IMR-90 (cell line): ENCODE measurements around the gene LYVE1. TPM values are rescaled to one million over a fixed set of nuclear protein-coding genes. Genes with fewer than 3 reads are reported as not detected.

Source experiments
- ATAC-seq: fragments of 200-7000 bp; cut with Tn5 transposase; 2 replicates; pipeline ENCODE4 v1.9.1; 2020; ENCODE audit warnings: low read depth, mild to moderate bottlenecking, moderate library complexity
- BruUV-seq: library from RNA; stranded (reverse); fragments of 400-500 nt; replicated peaks from 2 replicates; lab custom pipeline; 2021; lab: Mats Ljungman, UMichigan
- CTCF ChIA-PET: fragments of 300-600 bp; formaldehyde crosslinking; extraction: SDS; loops from one replicate; lab custom pipeline; 2021; ENCODE audit warnings: antibody characterized with exemption; lab: Yijun Ruan, JAX
- POLR2A ChIA-PET: fragments of 300-600 bp; sonication (Branson Sonifier 250); formaldehyde crosslinking; loops from one replicate; lab custom pipeline; 2022; ENCODE audit warnings: antibody characterized with exemption; ENCODE audit not compliant: unreplicated experiment; lab: Charles Lee
- DNase-seq: peaks from one replicate; pipeline ENCODE4 v3.0.0; 2013
- H2AFZ ChIP-seq: replicated peaks from 2 replicates; pipeline ENCODE3; 2013; ENCODE audit warnings: low read length, mild to moderate bottlenecking; ENCODE audit not compliant: poor library complexity
- H2AK5ac ChIP-seq: 2 replicates; pipeline ENCODE4 v1.6.1; 2013; ENCODE audit warnings: low read depth, low read length, inconsistent platforms
- H2AK9ac ChIP-seq: replicated peaks from 2 replicates; pipeline ENCODE3; 2013; ENCODE audit warnings: mild to moderate bottlenecking, low read depth, low read length, moderate library complexity; ENCODE audit not compliant: poor library complexity
- H2BK120ac ChIP-seq: 2 replicates; pipeline ENCODE4 v1.6.1; 2013; ENCODE audit warnings: low read depth, low read length, inconsistent platforms
- H2BK15ac ChIP-seq: 3 replicates; pipeline ENCODE4 v1.6.1; 2013; ENCODE audit warnings: low read depth, low read length, inconsistent platforms
- H2BK20ac ChIP-seq: 2 replicates; pipeline ENCODE4 v1.6.1; 2013; ENCODE audit warnings: low read depth, mild to moderate bottlenecking, inconsistent platforms, low read length, moderate library complexity
- H2BK5ac ChIP-seq: 2 replicates; pipeline ENCODE4 v1.6.1; 2013; ENCODE audit warnings: mild to moderate bottlenecking, low read depth, low read length, inconsistent platforms; ENCODE audit not compliant: poor library complexity, severe bottlenecking
- H3K14ac ChIP-seq: replicated peaks from 2 replicates; pipeline ENCODE4 v1.6.1; 2013; ENCODE audit warnings: low read depth, low read length, inconsistent platforms
- H3K18ac ChIP-seq: 2 replicates; pipeline ENCODE4 v1.6.1; 2013; ENCODE audit warnings: low read depth, low read length, control low read depth
- H3K23ac ChIP-seq: 2 replicates; pipeline ENCODE4 v1.6.1; 2013; ENCODE audit warnings: low read depth, low read length, inconsistent platforms
- H3K27ac ChIP-seq: 2 replicates; pipeline ENCODE4 v1.5.1; 2013; ENCODE audit warnings: mild to moderate bottlenecking, control low read depth, low read length; ENCODE audit not compliant: insufficient read depth
- H3K27me3 ChIP-seq: 2 replicates; pipeline ENCODE4 v1.6.1; 2013; ENCODE audit warnings: low read length; ENCODE audit not compliant: control insufficient read depth, insufficient read depth
- H3K36me3 ChIP-seq: 2 replicates; pipeline ENCODE4 v1.6.1; 2013; ENCODE audit warnings: low read length, mixed read lengths; ENCODE audit not compliant: control insufficient read depth, insufficient read depth
- H3K4ac ChIP-seq: 2 replicates; pipeline ENCODE4 v1.6.1; 2013; ENCODE audit warnings: low read depth, low read length, inconsistent platforms
- H3K4me1 ChIP-seq: 2 replicates; pipeline ENCODE4 v1.6.1; 2013; ENCODE audit warnings: low read length, mixed read lengths; ENCODE audit not compliant: control insufficient read depth, insufficient read depth
- H3K4me2 ChIP-seq: 2 replicates; pipeline ENCODE4 v1.6.1; 2013; ENCODE audit warnings: low read depth, mild to moderate bottlenecking, control low read depth, low read length, moderate library complexity
- H3K4me3 ChIP-seq: 2 replicates; pipeline ENCODE4 v1.5.1; 2013; ENCODE audit warnings: low read depth, mild to moderate bottlenecking, control low read depth, low read length, moderate library complexity; ENCODE audit not compliant: insufficient read depth
- H3K56ac ChIP-seq: 2 replicates; pipeline ENCODE4 v1.6.1; 2013; ENCODE audit warnings: low read length, inconsistent platforms; ENCODE audit not compliant: insufficient read depth; ENCODE audit errors: extremely low read depth
- H3K79me1 ChIP-seq, 2 experiments: 2 replicates each; pipeline ENCODE4 v1.6.1; 2013; ENCODE audit warnings: low read length in 2 of 2, inconsistent platforms in 1 of 2, low read depth in 1 of 2
- H3K9ac ChIP-seq: 2 replicates; pipeline ENCODE4 v1.6.1; 2013; ENCODE audit warnings: low read depth, low read length, control low read depth
- H3K9me1 ChIP-seq: 2 replicates; pipeline ENCODE4 v1.6.1; 2013; ENCODE audit warnings: low read length, inconsistent platforms; ENCODE audit not compliant: insufficient read depth
- H3K9me3 ChIP-seq: 2 replicates; pipeline ENCODE4 v1.6.1; 2013; ENCODE audit warnings: low read length; ENCODE audit not compliant: control insufficient read depth, insufficient read depth
- H4K20me1 ChIP-seq: 2 replicates; pipeline ENCODE4 v1.6.1; 2013; ENCODE audit warnings: low read length, inconsistent platforms; ENCODE audit not compliant: insufficient read depth
- H4K5ac ChIP-seq: 2 replicates; pipeline ENCODE4 v1.6.1; 2013; ENCODE audit warnings: mild to moderate bottlenecking, low read depth, low read length, control low read depth
- H4K8ac ChIP-seq, 2 experiments: 2 replicates each; pipeline ENCODE4 v1.6.1; 2013; ENCODE audit warnings: low read depth in 2 of 2, low read length in 2 of 2, control low read depth in 1 of 2, inconsistent platforms in 1 of 2
- H4K91ac ChIP-seq: 2 replicates; pipeline ENCODE4 v1.6.1; 2013; ENCODE audit warnings: low read depth, low read length, inconsistent platforms; ENCODE audit not compliant: insufficient read depth
- CEBPB ChIP-seq: IDR thresholded peaks from 2 replicates; pipeline ENCODE4 v1.6.1; 2012; ENCODE audit warnings: low read depth, low read length, improper control_type of control experiment
- CHD1 ChIP-seq: IDR thresholded peaks from 2 replicates; pipeline ENCODE4 v1.6.1; 2012; ENCODE audit warnings: low read depth, low read length, improper control_type of control experiment
- FOS ChIP-seq: fragments of 150-350 bp; IDR thresholded peaks from 2 replicates; pipeline ENCODE4 v1.6.1; 2016; ENCODE audit warnings: low read depth, low read length
- MAZ ChIP-seq: IDR thresholded peaks from 2 replicates; pipeline ENCODE4 v1.6.1; 2012; ENCODE audit warnings: low read depth, mild to moderate bottlenecking, low read length, improper control_type of control experiment, moderate library complexity, borderline replicate concordance
- MXI1 ChIP-seq: IDR thresholded peaks from 2 replicates; pipeline ENCODE4 v1.6.1; 2012; ENCODE audit warnings: low read depth, mild to moderate bottlenecking, low read length, moderate library complexity, borderline replicate concordance
- NFE2L2 ChIP-seq: fragments of 150-350 bp; IDR thresholded peaks from 2 replicates; pipeline ENCODE4 v1.6.1; 2016; ENCODE audit warnings: low read depth, mild to moderate bottlenecking, low read length
- POLR2A ChIP-seq: IDR thresholded peaks from 2 replicates; pipeline ENCODE4 v1.6.1; 2012; ENCODE audit warnings: mild to moderate bottlenecking, low read depth, low read length
- RCOR1 ChIP-seq: IDR thresholded peaks from 2 replicates; pipeline ENCODE4 v1.6.1; 2012; ENCODE audit warnings: mild to moderate bottlenecking, low read length, improper control_type of control experiment; ENCODE audit not compliant: insufficient replicate concordance
- SMC3 ChIP-seq: fragments of 150-350 bp; IDR thresholded peaks from 2 replicates; pipeline ENCODE4 v1.6.1; 2016; ENCODE audit warnings: low read depth, mild to moderate bottlenecking, antibody characterized with exemption, low read length, moderate library complexity
- USF2 ChIP-seq: fragments of 150-350 bp; IDR thresholded peaks from 2 replicates; pipeline ENCODE4 v1.6.1; 2017; ENCODE audit warnings: mild to moderate bottlenecking, antibody characterized with exemption, low read length, low read depth
- dilution Hi-C: fragments of 300-500 bp; cut with HindIII; formaldehyde crosslinking; loops from one replicate; pipeline ENCODE4 v1.14.3; 2018; ENCODE audit warnings: low sequenced_read_pairs; ENCODE audit not compliant: unreplicated experiment
- in situ Hi-C: fragments of 300-500 bp; cut with MboI; formaldehyde crosslinking; loops from 3 replicates; pipeline ENCODE4 v1.14.3; 2019; ENCODE audit warnings: low sequenced_read_pairs, inconsistent platforms, mixed read lengths
- intact Hi-C: fragments of 100-400 bp; cut with micrococcal nuclease; formaldehyde crosslinking; loops from 2 replicates; pipeline ENCODE4 v1.10.0; 2022
- polyA plus RNA-seq, 3 experiments: library from polyadenylated mRNA; depleted of rRNA; stranded (reverse); fragments of >200 nt; gene quantifications; 2 replicates each; pipeline ENCODE4 v1.2.3, GENCODE V29; 2012; ENCODE audit warnings: low replicate concordance in 1 of 3
- total RNA-seq: library from RNA; depleted of rRNA; stranded (reverse); fragments of >200 nt; gene quantifications from 2 replicates; pipeline ENCODE4 v1.2.3, GENCODE V29; 2012

The LYVE1 gene
- total and polyA plus RNA-seq, 2 of the 4 experiments (the other 2 are of a cell fraction), result not detected

GRCh38 chr11:10518123-10518522 lies 50.3 kb downstream of the LYVE1 start:
- H3K27me3 ChIP-seq, result no peaks in the 10 kb centered on the region

More at GRCh38 chr11:10518123-10518522, 50.3 kb downstream of the LYVE1 start:
- H3K56ac ChIP-seq, result no peak overlapping the region
- no peak overlapping the region for H2AK9ac ChIP-seq
- dilution Hi-C loops (loop anchor here (25.0 kb wide), 1 partner anchor 219 kb away; no protein-coding TSS in a partner anchor), intact Hi-C loops (no loop called here), in situ Hi-C loops (no loop called here)
- DNase-seq (peak; percentile 25), ATAC-seq (peak; percentile 35; the same call in 1 of the 2 replicates)
- H2BK15ac ChIP-seq, result no peak overlapping the region
- no peak overlapping the region for H3K9ac ChIP-seq
- H3K4me1 ChIP-seq, result peaks cover 8% of the 10 kb centered on the region
- peaks cover 12% of the 10 kb centered on the region for H3K36me3 ChIP-seq
- H3K4me2 ChIP-seq, result no peak overlapping the region
- H3K4ac ChIP-seq, result no peak overlapping the region
- BruUV-seq, result no TSS peak
- no peak overlapping the region for H2BK120ac ChIP-seq
- H3K18ac ChIP-seq, result no peak overlapping the region
- H3K9me3 ChIP-seq, result no peaks in the 10 kb centered on the region
- TF ChIP-seq CEBPB (no peak), SMC3 (no peak), MAZ (no peak), RCOR1 (no peak), USF2 (no peak), FOS (no peak), MXI1 (no peak), CHD1 (no peak), NFE2L2 (no peak), POLR2A (no peak)
- H4K8ac ChIP-seq, result no peak overlapping the region
- H2AFZ ChIP-seq, result no peak overlapping the region
- H3K14ac ChIP-seq, result no peak overlapping the region
- H2BK5ac ChIP-seq, result no peak overlapping the region
- CTCF ChIA-PET, result interaction anchor here (1.0 kb wide), 1 partner anchor 23 kb away, joined by 3 read pairs; the partner anchor contains the start of gene RNF141
- no peak overlapping the region for H4K5ac ChIP-seq
- H2AK5ac ChIP-seq, result no peak overlapping the region
- H3K23ac ChIP-seq, result no peak overlapping the region
- H2BK20ac ChIP-seq, result no peak overlapping the region
- peaks cover 0 to 21% of the 10 kb centered on the region in 2 experiments; a peak in 3 of 4 replicates for H3K79me1 ChIP-seq
- H4K20me1 ChIP-seq, result no peaks in the 10 kb centered on the region
- POLR2A ChIA-PET, result no interaction called here
- 0 out of 2 replicates have a peak, but pooled peaks cover 11% of the 10 kb centered on the region for H3K9me1 ChIP-seq
- no peak overlapping the region for H3K27ac ChIP-seq
- H3K4me3 ChIP-seq, result no peak overlapping the region
- H4K91ac ChIP-seq, result no peak overlapping the region
